DMS53 treated with DMSO at 0.1 percent for 48 hours (cell line): Measurements from ENCODE around the gene TNS3.
"Not testable (repeated sequence)": the region's sequence is repeated elsewhere in the genome, so short reads cannot be mapped to it uniquely, and the experiment has no call there.

Experiments used
- DNase-seq: peaks from one replicate; lab custom pipeline; 2025; ENCODE audit not compliant: unreplicated experiment; lab: John Stamatoyannopoulos, UW

Gene TNS3

GRCh38 chr7:47603514-47604255, 21.8 kb upstream of the TNS3 start:
- DNase-seq = not testable (repeated sequence)

- DNase-seq = no peak
These were observed 20.5 kb upstream of the TNS3 start for GRCh38 chr7:47602272-47603004.

- DNase-seq = no peak
These were observed 20.0 kb upstream of the TNS3 start for GRCh38 chr7:47601881-47602249.

- no peak for DNase-seq
These were observed 19.4 kb upstream of the TNS3 start for GRCh38 chr7:47601119-47601880.

GRCh38 chr7:47600199-47601118, 18.5 kb upstream of the TNS3 start:
- no peak for DNase-seq

- DNase-seq = no peak
These were observed 15.5 kb upstream of the TNS3 start for GRCh38 chr7:47597379-47597778.

- DNase-seq = no peak
These were observed 14.7 kb upstream of the TNS3 start for GRCh38 chr7:47596502-47597202.

- no peak for DNase-seq
These were observed 12.5 kb upstream of the TNS3 start for GRCh38 chr7:47594406-47594805.

- DNase-seq = no peak
These were observed 10.0 kb upstream of the TNS3 start for GRCh38 chr7:47591655-47592572.

- DNase-seq = no peak
These were observed 9.3 kb upstream of the TNS3 start for GRCh38 chr7:47591089-47591654.

- DNase-seq = not testable (repeated sequence)
These were observed 8.3 kb upstream of the TNS3 start for GRCh38 chr7:47590215-47590614.

GRCh38 chr7:47588704-47589225, 6.9 kb upstream of the TNS3 start:
- DNase-seq = no peak

GRCh38 chr7:47587976-47588375, 6.1 kb upstream of the TNS3 start:
- DNase-seq = no peak

GRCh38 chr7:47587351-47587750, 5.4 kb upstream of the TNS3 start:
- DNase-seq = no peak

GRCh38 chr7:47586925-47587324, 5.0 kb upstream of the TNS3 start:
- no peak for DNase-seq

- not testable (repeated sequence) for DNase-seq
These were observed 4.3 kb upstream of the TNS3 start for GRCh38 chr7:47586161-47586670.

GRCh38 chr7:47584536-47584895, 2.6 kb upstream of the TNS3 start:
- DNase-seq = no peak

GRCh38 chr7:47583739-47584535, 2.0 kb upstream of the TNS3 start:
- DNase-seq = no peak
